ENCODE measurements around the gene CLTCL1. TPM values are rescaled to one million over a fixed set of nuclear protein-coding genes. Genes with fewer than 3 reads are reported as not detected.

CLTCL1 gene
- total RNA-seq, 4 donors from 2014 or later, result 5.7 to 11.7 (median 8.4) TPM

GRCh38 chr22:19242699-19243098 lies 48.8 kb downstream of the CLTCL1 start:
- no peak for ATAC-seq
- WGBS, 2 donors (ENCODE audit: low coverage in 1 of 2), result 100% methylated on average over 1 to 2 of the region's 4 CpGs
- no peaks in the 10 kb centered on the region for H3K4me1 ChIP-seq
- H3K9me3 ChIP-seq, result no peaks in the 10 kb centered on the region
- no peaks in the 10 kb centered on the region for H3K27me3 ChIP-seq
- TF ChIP-seq EP300 (IDR thresholded peaks at IDR 0.05), result no peak
- TF ChIP-seq POLR2AphosphoS5 (IDR thresholded peaks at IDR 0.05), result no peak
- no peak for TF ChIP-seq CTCF (IDR thresholded peaks at IDR 0.05)
- no peak for TF ChIP-seq POLR2A (IDR thresholded peaks at IDR 0.05)
- no peak overlapping the region for H3K27ac ChIP-seq
- peaks cover 0 to 19% of the 10 kb centered on the region in 2 donors for H3K36me3 ChIP-seq
- no peak overlapping the region for H3K4me3 ChIP-seq

GRCh38 chr22:19241593-19241906 lies 50.0 kb downstream of the CLTCL1 start:
- H3K4me3 ChIP-seq, result no peak overlapping the region

GRCh38 chr22:19240813-19241592 lies 50.5 kb downstream of the CLTCL1 start:
- H3K36me3 ChIP-seq, result peaks cover 0 to 18% of the 10 kb centered on the region in 2 donors
- no peaks in the 10 kb centered on the region for H3K27me3 ChIP-seq
- 60 to 89% methylated on average over 1 to 5 of the region's 14 CpGs for WGBS, 2 donors (ENCODE audit: low coverage in 1 of 2)
- H3K4me1 ChIP-seq, result no peaks in the 10 kb centered on the region
- no peaks in the 10 kb centered on the region for H3K9me3 ChIP-seq
- ATAC-seq, result no peak
- TF ChIP-seq POLR2A (IDR thresholded peaks at IDR 0.05) (no peak), CTCF (IDR thresholded peaks at IDR 0.05) (no peak), POLR2AphosphoS5 (IDR thresholded peaks at IDR 0.05) (no peak), EP300 (IDR thresholded peaks at IDR 0.05) (no peak)
- no peak overlapping the region for H3K4me3 ChIP-seq
- H3K27ac ChIP-seq, result no peak overlapping the region

More at GRCh38 chr22:19241593-19241906, 50.0 kb downstream of the CLTCL1 start:
- ATAC-seq, result no peak
- WGBS, 2 donors (ENCODE audit: low coverage in 1 of 2), result 71 to 100% methylated on average over 1 of the region's 6 CpGs
- peaks cover 0 to 18% of the 10 kb centered on the region in 2 donors for H3K36me3 ChIP-seq
- no peak for TF ChIP-seq EP300 (IDR thresholded peaks at IDR 0.05)
- no peak for TF ChIP-seq CTCF (IDR thresholded peaks at IDR 0.05)
- TF ChIP-seq POLR2AphosphoS5 (IDR thresholded peaks at IDR 0.05), result no peak
- TF ChIP-seq POLR2A (IDR thresholded peaks at IDR 0.05), result no peak
- H3K27me3 ChIP-seq, result no peaks in the 10 kb centered on the region
- H3K4me1 ChIP-seq, result no peaks in the 10 kb centered on the region
- H3K27ac ChIP-seq, result no peak overlapping the region
- H3K9me3 ChIP-seq, result no peaks in the 10 kb centered on the region

GRCh38 chr22:19239464-19239863 lies 52.1 kb downstream of the CLTCL1 start:
- WGBS, 2 donors (ENCODE audit: low coverage in 1 of 2), result 100% methylated on average over 1 to 3 of the region's 7 CpGs
- Histone ChIP-seq H3K4me3 (no peak overlapping the region), H3K4me1 (no peaks in the 10 kb centered on the region), H3K27ac (peak overlapping the region in 3 of 4 donors; percentile 40 to 71 (median 46)), H3K36me3 (peaks cover 0 to 29% of the 10 kb centered on the region in 2 donors), H3K9me3 (no peaks in the 10 kb centered on the region), H3K27me3 (no peaks in the 10 kb centered on the region)
- no peak for TF ChIP-seq POLR2A (IDR thresholded peaks at IDR 0.05)
- no peak for TF ChIP-seq POLR2AphosphoS5 (IDR thresholded peaks at IDR 0.05)
- no peak for TF ChIP-seq EP300 (IDR thresholded peaks at IDR 0.05)
- TF ChIP-seq CTCF (IDR thresholded peaks at IDR 0.05), result no peak
- no peak for ATAC-seq

GRCh38 chr22:19238900-19239299 lies 52.6 kb downstream of the CLTCL1 start:
- Histone ChIP-seq H3K9me3 (no peaks in the 10 kb centered on the region), H3K27me3 (no peaks in the 10 kb centered on the region), H3K4me3 (no peak overlapping the region), H3K27ac (peak overlapping the region in 3 of 4 donors; percentile 40 to 71 (median 46)), H3K36me3 (peaks cover 0 to 34% of the 10 kb centered on the region in 2 donors), H3K4me1 (no peaks in the 10 kb centered on the region)
- TF ChIP-seq CTCF (IDR thresholded peaks at IDR 0.05) (no peak), POLR2A (IDR thresholded peaks at IDR 0.05) (no peak), EP300 (IDR thresholded peaks at IDR 0.05) (no peak), POLR2AphosphoS5 (IDR thresholded peaks at IDR 0.05) (no peak)
- peak; percentile 62 for ATAC-seq
- 57 to 59% methylated on average over 3 to 6 of the region's 7 CpGs for WGBS, 2 donors (ENCODE audit: low coverage in 1 of 2)
